Activated CD8-positive, alpha-beta memory T cell treated with anti-CD3 and anti-CD28 coated beads for 24 hours (primary cell): ENCODE results near the gene ATF5.
A peak's percentile ranks its signal among the peaks of the same experiment; 100 is the strongest.

Experiments
- DNase-seq: peaks from one replicate; pipeline ENCODE4 v3.0.0-alpha.2; 2020

The ATF5 gene

GRCh38 chr19:49929121-49929610 is at the start of gene ATF5, which contains the start of gene NUP62:
ATF5 (plus strand) TSS chr19:49929205; CDS start chr19:49930851, 1,646 bp downstream.
NUP62 (minus strand) TSS chr19:49929504; CDS start chr19:49909807, 19,697 bp downstream.
- peak; percentile 99 for DNase-seq

GRCh38 chr19:49879243-49879963 is 49.6 kb upstream of the ATF5 start:
- DNase-seq = no peak

GRCh38 chr19:49880162-49880869 is 48.7 kb upstream of the ATF5 start:
- no peak for DNase-seq

GRCh38 chr19:49881186-49881585 is 47.8 kb upstream of the ATF5 start:
- no peak for DNase-seq

GRCh38 chr19:49881672-49882394 is 47.2 kb upstream of the ATF5 start:
- no peak for DNase-seq

- DNase-seq = no peak
These were observed 46.4 kb upstream of the ATF5 start for GRCh38 chr19:49882643-49883042.

- no peak for DNase-seq
These were observed 45.9 kb upstream of the ATF5 start for GRCh38 chr19:49883094-49883493.

- DNase-seq = no peak
These were observed 44.9 kb upstream of the ATF5 start for GRCh38 chr19:49884109-49884508.

- no peak for DNase-seq
These were observed 44.2 kb upstream of the ATF5 start for GRCh38 chr19:49884760-49885159.

- no peak for DNase-seq
These were observed 41.9 kb upstream of the ATF5 start for GRCh38 chr19:49887037-49887664.

- no peak for DNase-seq
These were observed 41.1 kb upstream of the ATF5 start for GRCh38 chr19:49887665-49888509.

- DNase-seq = no peak
These were observed 40.5 kb upstream of the ATF5 start for GRCh38 chr19:49888510-49888824.

GRCh38 chr19:49889038-49889686 is 39.8 kb upstream of the ATF5 start:
- DNase-seq = no peak

GRCh38 chr19:49889687-49890348 is 39.2 kb upstream of the ATF5 start:
- peak; percentile 88 for DNase-seq

GRCh38 chr19:49890349-49891311 is 38.4 kb upstream of the ATF5 start:
- peak; percentile 88 for DNase-seq

- no peak for DNase-seq
These were observed 37.6 kb upstream of the ATF5 start for GRCh38 chr19:49891393-49891792.

- no peak for DNase-seq
These were observed 36.3 kb upstream of the ATF5 start for GRCh38 chr19:49892716-49893115.

GRCh38 chr19:49894011-49894664 is 34.9 kb upstream of the ATF5 start:
- no peak for DNase-seq

- DNase-seq = no peak
These were observed 34.0 kb upstream of the ATF5 start for GRCh38 chr19:49894879-49895565.
